ENCODE measurements around the gene S100A5. TPM values are rescaled to one million over a fixed set of nuclear protein-coding genes. Genes with fewer than 3 reads are reported as not detected.

S100A5 gene
- total and polyA plus RNA-seq, 2 of the 8 experiments (the other 6 are each of a cell fraction or from before 2014, with no cell fraction given): not detected

GRCh38 chr1:153488731-153489130 is 52.0 kb downstream of the S100A5 start:
- Histone ChIP-seq H2BK15ac (ENCODE audit: low read length) (no peak overlapping the region), H3K4me3 (ENCODE audit: extremely low read depth in 1 of 4, insufficient read depth in 2 of 4, low read depth in 3 of 4, low read length in 4 of 4) (no peak overlapping the region), H2AK5ac (ENCODE audit: low read depth, low read length) (no peak overlapping the region), H2AFZ (ENCODE audit: low read length) (no peak overlapping the region), H3K56ac (replicated peaks; ENCODE audit: insufficient read length, low read depth, low read length) (no peak overlapping the region), H3K79me1 (ENCODE audit: low read depth, low read length) (no peaks in the 10 kb centered on the region), H4K8ac (ENCODE audit: extremely low read depth, insufficient read depth, low read length) (no peak overlapping the region), H2BK120ac (replicated peaks; ENCODE audit: low read depth, low read length) (no peak overlapping the region), H3K23me2 (ENCODE audit: low read depth, low read length) (no peaks in the 10 kb centered on the region), H3K4me1 (replicated peaks in 1 of 4; ENCODE audit: control insufficient read depth in 3 of 4, insufficient read depth in 4 of 4, low read length in 3 of 4) (peaks cover 0 to 8% (median 0%) of the 10 kb centered on the region in 4 experiments; a peak in 5 of 7 replicates), H2BK20ac (ENCODE audit: low read length) (no peak overlapping the region), H3K14ac (ENCODE audit: insufficient read length) (no peak overlapping the region), H3K18ac (ENCODE audit: extremely low read depth, low read length) (no peak overlapping the region), H3K36me3 (ENCODE audit: control insufficient read depth in 2 of 4, insufficient read depth in 4 of 4, low read length in 3 of 4) (no peaks in the 10 kb centered on the region), H3K9ac (replicated peaks in 1 of 4; ENCODE audit: extremely low read depth in 1 of 4, low read depth in 3 of 4, low read length in 3 of 4) (no peak overlapping the region), H4K5ac (ENCODE audit: insufficient read length, low read depth, low read length) (no peak overlapping the region), H3K27me3 (replicated peaks in 1 of 4; ENCODE audit: control insufficient read depth in 3 of 4, extremely low read depth in 1 of 4, insufficient read depth in 3 of 4, low read length in 3 of 4) (no peaks in the 10 kb centered on the region; a peak in 1 of 7 replicates), H4K20me1 (replicated peaks in 1 of 2; ENCODE audit: control insufficient read depth in 1 of 2, insufficient read depth in 2 of 2, low read length in 2 of 2) (no peaks in the 10 kb centered on the region), H2BK5ac (ENCODE audit: low read depth, low read length) (no peak overlapping the region), H3K23ac (ENCODE audit: insufficient read length) (no peak overlapping the region), H4K91ac (replicated peaks; ENCODE audit: insufficient read length, low read length) (no peak overlapping the region), H3K79me2 (ENCODE audit: control insufficient read depth in 1 of 2, insufficient read depth in 2 of 2, low read length in 2 of 2) (no peaks in the 10 kb centered on the region), H2BK12ac (ENCODE audit: low read depth, low read length) (no peak overlapping the region), H3K4me2 (ENCODE audit: insufficient read depth in 1 of 2, low read depth in 2 of 2, low read length in 2 of 2) (no peak overlapping the region), H3K9me3 (ENCODE audit: insufficient read depth in 2 of 2, low read depth in 1 of 2, low read length in 1 of 2) (no peaks in the 10 kb centered on the region; a peak in 1 of 4 replicates), H3K27ac (ENCODE audit: low read depth, low read length) (no peak overlapping the region), H3K4ac (replicated peaks; ENCODE audit: insufficient read length, low read depth, low read length) (no peak overlapping the region)
- DNase-seq (ENCODE audit: low read depth in 1 of 2, low spot score in 2 of 2): no peak
- no peak for FAIRE-seq
- POLR2A ChIA-PET (ENCODE audit: partially characterized antibody): interaction anchor here (0.9 kb wide), 1 partner anchor 23 kb away, joined by 3 read pairs; no protein-coding TSS in a partner anchor
- CTCF ChIA-PET (ENCODE audit: partially characterized antibody): interaction anchor here (0.6 to 21.4 kb wide), 7 partner anchors 22 to 749 kb away, joined by 3 to 360 read pairs (median 4); partner anchors contain the start of genes PGLYRP4 and S100A9
- 68% methylated on average over 4 of the region's 4 CpGs; no CpG with 5 or more reads in 1 of the 2 experiments for WGBS, 2 experiments (ENCODE audit: extremely low coverage in 1 of 2, insufficient coverage in 1 of 2, insufficient read length in 1 of 2, insufficient replicate concordance in 2 of 2, low coverage in 1 of 2, low lambda C conversion rate in 2 of 2, missing lambda C conversion rate in 1 of 2)
- TF ChIP-seq SIRT6 (IDR thresholded peaks at IDR 0.05; ENCODE audit: low read length) (no peak), ZNF274 (IDR thresholded peaks at IDR 0.05; ENCODE audit: borderline replicate concordance, extremely low read depth, low read length) (no peak), TEAD4 (IDR thresholded peaks at IDR 0.05; ENCODE audit: low read depth, low read length) (no peak), HDAC2 (IDR thresholded peaks at IDR 0.05; ENCODE audit: borderline replicate concordance in 1 of 2, low read depth in 2 of 2, low read length in 2 of 2) (no peak), SP4 (IDR thresholded peaks at IDR 0.05; ENCODE audit: low read length) (no peak), RFX5 (IDR thresholded peaks at IDR 0.05; ENCODE audit: borderline replicate concordance, low read depth, low read length) (no peak), RAD21 (IDR thresholded peaks at IDR 0.05 in 1 of 2, conservative IDR thresholded peaks at IDR 0.05 in 1 of 2; ENCODE audit: low read depth in 2 of 2, low read length in 2 of 2) (no peak)

All from H1 (cell line).